ENCODE results near the gene C19orf73. TPM values are rescaled to one million over a fixed set of nuclear protein-coding genes. Genes with fewer than 3 reads are reported as not detected.

C19orf73 gene
- total RNA-seq, 4 donors from 2014 or later = 2.1 to 7.4 (median 4.7) TPM

GRCh38 chr19:49070416-49070815 lies 48.5 kb downstream of the C19orf73 start:
- no peak overlapping the region for H3K4me3 ChIP-seq
- DNase-seq = no peak
- H3K9me3 ChIP-seq = no peaks in the 10 kb centered on the region
- intact Hi-C loops (cut with DNase I) = no loop called here
- H3K27ac ChIP-seq = no peak overlapping the region
- peaks cover under 1 to 25% (median 3%) of the 10 kb centered on the region in 3 donors for H3K4me1 ChIP-seq
- peaks cover 5 to 92% (median 21%) of the 10 kb centered on the region in 4 donors for H3K27me3 ChIP-seq
- no peaks in the 10 kb centered on the region for H3K36me3 ChIP-seq
- 90 to 92% methylated on average over 12 to 16 of the region's 21 CpGs for WGBS, 2 donors
- TF ChIP-seq, protein P1, sequence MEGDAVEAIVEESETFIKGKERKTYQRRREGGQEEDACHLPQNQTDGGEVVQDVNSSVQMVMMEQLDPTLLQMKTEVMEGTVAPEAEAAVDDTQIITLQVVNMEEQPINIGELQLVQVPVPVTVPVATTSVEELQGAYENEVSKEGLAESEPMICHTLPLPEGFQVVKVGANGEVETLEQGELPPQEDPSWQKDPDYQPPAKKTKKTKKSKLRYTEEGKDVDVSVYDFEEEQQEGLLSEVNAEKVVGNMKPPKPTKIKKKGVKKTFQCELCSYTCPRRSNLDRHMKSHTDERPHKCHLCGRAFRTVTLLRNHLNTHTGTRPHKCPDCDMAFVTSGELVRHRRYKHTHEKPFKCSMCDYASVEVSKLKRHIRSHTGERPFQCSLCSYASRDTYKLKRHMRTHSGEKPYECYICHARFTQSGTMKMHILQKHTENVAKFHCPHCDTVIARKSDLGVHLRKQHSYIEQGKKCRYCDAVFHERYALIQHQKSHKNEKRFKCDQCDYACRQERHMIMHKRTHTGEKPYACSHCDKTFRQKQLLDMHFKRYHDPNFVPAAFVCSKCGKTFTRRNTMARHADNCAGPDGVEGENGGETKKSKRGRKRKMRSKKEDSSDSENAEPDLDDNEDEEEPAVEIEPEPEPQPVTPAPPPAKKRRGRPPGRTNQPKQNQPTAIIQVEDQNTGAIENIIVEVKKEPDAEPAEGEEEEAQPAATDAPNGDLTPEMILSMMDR (IDR thresholded peaks at IDR 0.05) = no peak
- TF ChIP-seq POLR2A (IDR thresholded peaks at IDR 0.05) = no peak

- H3K4me1 ChIP-seq = peaks cover 9 to 37% (median 10%) of the 10 kb centered on the region in 3 donors
- TF ChIP-seq POLR2A (IDR thresholded peaks at IDR 0.05) = no peak
- TF ChIP-seq, protein P1 (IDR thresholded peaks at IDR 0.05) = no peak
- no peaks in the 10 kb centered on the region for H3K36me3 ChIP-seq
- no peak for DNase-seq
- 84 to 91% methylated on average over 6 to 9 of the region's 9 CpGs for WGBS, 2 donors
- no peak overlapping the region for H3K27ac ChIP-seq
- peaks cover 5 to 100% (median 22%) of the 10 kb centered on the region in 4 donors for H3K27me3 ChIP-seq
- intact Hi-C loops (cut with DNase I) = no loop called here
- H3K4me3 ChIP-seq = no peak overlapping the region
- H3K9me3 ChIP-seq = no peaks in the 10 kb centered on the region
Measured at GRCh38 chr19:49069026-49069425, 49.9 kb downstream of the C19orf73 start.

Small RNA genes within 50 kb of the gene (small RNA-seq; reads per million reads assigned to genes)
- 0 to 0.14 (median 0) reads per million in 4 donors for gene RN7SL708P

Other genes starting within 250 kb of the C19orf73 start
- gene PPP1R15A, start 246.7 kb downstream of the C19orf73 start, total RNA-seq = 10 to 100 TPM; 19.3 to 41.6 (median 33.3) TPM
- not detected for gene TULP2, start 220.4 kb downstream of the C19orf73 start, total RNA-seq
- gene NUCB1, start 218.8 kb downstream of the C19orf73 start, total RNA-seq = 100 to 1,000 TPM in 3 of 4 donors, 10 to 100 TPM in 1; 93.5 to 186 (median 157) TPM
- 1 to 10 TPM in 1 of 4 donors, under 1 TPM in 1, not detected in 2; 0.95 to 2.9 TPM for gene DHDH, start 185.4 kb downstream of the C19orf73 start, total RNA-seq
- 10 to 100 TPM; 38.9 to 42.8 (median 42.4) TPM for gene BAX, start 164.3 kb downstream of the C19orf73 start, total RNA-seq
- gene FTL, start 153.8 kb downstream of the C19orf73 start, total RNA-seq = 1,000 to 10,000 TPM in 3 of 4 donors, 100 to 1,000 TPM in 1; 556 to 2,127 (median 1,494) TPM
- 10 to 100 TPM; 30.6 to 47.6 (median 39.5) TPM for gene GYS1, start 125.8 kb downstream of the C19orf73 start, total RNA-seq
- 100 to 1,000 TPM; 102 to 140 (median 119) TPM for gene RUVBL2, start 125.3 kb downstream of the C19orf73 start, total RNA-seq
- not detected for gene LHB, start 102.1 kb downstream of the C19orf73 start, total RNA-seq
- not detected for gene CGB3, start 94.8 kb downstream of the C19orf73 start, total RNA-seq
- not detected for gene CGB2, start 87.3 kb downstream of the C19orf73 start, total RNA-seq
- gene CGB1, start 82.2 kb downstream of the C19orf73 start, total RNA-seq = not detected
- 1 to 10 TPM in 1 of 4 donors, not detected in 3; 2.4 TPM for gene CGB5, start 75.3 kb downstream of the C19orf73 start, total RNA-seq
- gene CGB8, start 70.0 kb downstream of the C19orf73 start, total RNA-seq = not detected
- gene CGB7, start 61.4 kb downstream of the C19orf73 start, total RNA-seq = 1 to 10 TPM in 2 of 4 donors, under 1 TPM in 1, not detected in 1; 0.22 to 4.4 (median 1.7) TPM
- 1 to 10 TPM; 1.2 to 5.3 (median 2.0) TPM for gene NTF4, start 54.3 kb downstream of the C19orf73 start, total RNA-seq
- gene KCNA7, start 46.4 kb downstream of the C19orf73 start, total RNA-seq = not detected
- 100 to 1,000 TPM in 3 of 4 donors, 10 to 100 TPM in 1; 78.7 to 241 (median 168) TPM for gene SNRNP70, start 33.7 kb downstream of the C19orf73 start, total RNA-seq
- gene LIN7B, start 4.8 kb downstream of the C19orf73 start, total RNA-seq = 10 to 100 TPM in 2 of 4 donors, 1 to 10 TPM in 2; 5.7 to 14.1 (median 10.1) TPM
- 10 to 100 TPM; 10.9 to 20.9 (median 13.8) TPM for gene PPFIA3, start 401 bp upstream of the C19orf73 start, total RNA-seq
- gene HRC, start 36.3 kb upstream of the C19orf73 start, total RNA-seq = 1 to 10 TPM in 1 of 4 donors, under 1 TPM in 3; 0.13 to 1.1 (median 0.38) TPM
- 10 to 100 TPM in 3 of 4 donors, 1 to 10 TPM in 1; 7.6 to 28.9 (median 18.0) TPM for gene TRPM4, start 38.6 kb upstream of the C19orf73 start, total RNA-seq
- 1 to 10 TPM in 1 of 4 donors, under 1 TPM in 2, not detected in 1; 0.13 to 1.5 (median 0.56) TPM for gene SLC6A16, start 206.0 kb upstream of the C19orf73 start, total RNA-seq
- gene CD37, start 216.3 kb upstream of the C19orf73 start, total RNA-seq = 10 to 100 TPM in 1 of 4 donors, 1 to 10 TPM in 3; 3.1 to 21.4 (median 5.3) TPM
- 10 to 100 TPM in 2 of 4 donors, 1 to 10 TPM in 2; 3.8 to 12.4 (median 8.2) TPM for gene TEAD2, start 243.3 kb upstream of the C19orf73 start, total RNA-seq
- not detected for gene DKKL1, start 244.7 kb upstream of the C19orf73 start, total RNA-seq

Measured in esophagus squamous epithelium (tissue), 5 donors.